ENCODE data around the gene MAGEB16.

DNA sequence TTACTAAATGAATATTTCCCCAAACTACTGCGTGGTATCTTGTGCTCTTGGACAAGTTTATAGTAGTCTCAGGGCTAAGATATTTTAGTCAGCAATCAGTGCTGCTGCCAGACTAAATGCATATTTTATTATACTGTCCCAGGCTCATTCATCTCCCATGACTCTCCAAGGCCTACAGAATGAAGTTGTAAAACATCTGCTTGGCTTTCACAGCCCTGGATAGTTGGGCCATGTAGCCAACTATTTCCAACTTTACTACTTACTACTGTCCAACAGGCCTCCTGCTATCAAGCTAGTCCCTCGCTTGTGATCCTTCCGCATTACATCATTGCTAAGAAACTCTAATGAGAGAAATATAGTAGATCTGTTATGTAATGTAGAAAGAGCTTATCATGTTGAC, 31.4 kb downstream of the MAGEB16 start:
- no peak for TF ChIP-seq EZH2 (IDR thresholded peaks at IDR 0.05)
- no peak for TF ChIP-seq POLR2AphosphoS5 (IDR thresholded peaks at IDR 0.05; ENCODE audit: borderline replicate concordance, low read depth, low read length)
- TF ChIP-seq FOXP2 (optimal IDR thresholded peaks at IDR 0.05; ENCODE audit: control extremely low read depth, extremely low read length, insufficient read depth) = no peak

Measured in SK-N-MC (cell line).